ENCODE measurements around the gene PNPLA3. TPM values are rescaled to one million over a fixed set of nuclear protein-coding genes. Genes with fewer than 3 reads are reported as not detected.
A peak's percentile ranks its signal among the peaks of the same experiment; 100 is the strongest.

The PNPLA3 gene, protein sequence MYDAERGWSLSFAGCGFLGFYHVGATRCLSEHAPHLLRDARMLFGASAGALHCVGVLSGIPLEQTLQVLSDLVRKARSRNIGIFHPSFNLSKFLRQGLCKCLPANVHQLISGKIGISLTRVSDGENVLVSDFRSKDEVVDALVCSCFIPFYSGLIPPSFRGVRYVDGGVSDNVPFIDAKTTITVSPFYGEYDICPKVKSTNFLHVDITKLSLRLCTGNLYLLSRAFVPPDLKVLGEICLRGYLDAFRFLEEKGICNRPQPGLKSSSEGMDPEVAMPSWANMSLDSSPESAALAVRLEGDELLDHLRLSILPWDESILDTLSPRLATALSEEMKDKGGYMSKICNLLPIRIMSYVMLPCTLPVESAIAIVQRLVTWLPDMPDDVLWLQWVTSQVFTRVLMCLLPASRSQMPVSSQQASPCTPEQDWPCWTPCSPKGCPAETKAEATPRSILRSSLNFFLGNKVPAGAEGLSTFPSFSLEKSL
- polyA plus RNA-seq (2013, experiment 1 of 2): 18.4 TPM
- 19.0 TPM for polyA plus RNA-seq (2013, experiment 2 of 2)

DNA sequence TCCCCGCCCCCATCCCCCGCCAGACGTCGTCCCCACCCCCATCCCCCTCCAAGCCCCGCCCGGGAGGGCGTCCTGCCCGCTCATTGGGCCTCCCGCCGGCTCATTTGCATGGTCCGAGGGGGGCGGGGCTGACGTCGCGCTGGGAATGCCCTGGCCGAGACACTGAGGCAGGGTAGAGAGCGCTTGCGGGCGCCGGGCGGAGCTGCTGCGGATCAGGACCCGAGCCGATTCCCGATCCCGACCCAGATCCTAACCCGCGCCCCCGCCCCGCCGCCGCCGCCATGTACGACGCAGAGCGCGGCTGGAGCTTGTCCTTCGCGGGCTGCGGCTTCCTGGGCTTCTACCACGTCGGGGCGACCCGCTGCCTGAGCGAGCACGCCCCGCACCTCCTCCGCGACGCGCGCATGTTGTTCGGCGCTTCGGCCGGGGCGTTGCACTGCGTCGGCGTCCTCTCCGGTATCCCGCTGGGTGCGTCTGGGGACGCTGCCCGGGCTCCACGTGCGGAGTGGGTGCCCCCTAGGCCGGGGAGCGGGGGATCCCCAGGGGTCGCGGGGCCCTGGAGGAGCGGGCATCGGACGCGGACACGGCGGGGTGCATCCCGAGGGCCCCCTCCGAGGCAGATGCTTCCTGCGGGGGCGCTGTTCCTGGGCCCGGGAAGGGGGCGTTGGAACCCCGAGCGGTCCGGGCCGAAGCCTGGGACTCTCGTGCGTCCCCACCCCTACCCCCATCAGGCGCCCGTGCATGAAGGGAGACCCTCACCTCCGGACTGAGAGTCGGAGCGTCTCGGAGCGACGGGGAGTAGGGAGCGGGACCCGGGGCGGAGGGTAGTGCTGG lies at the start of gene PNPLA3:
Gene PNPLA3, plus strand, starts transcription at position 175 of the 834 bp plus-strand sequence. Its CDS starts 107 bp downstream, at position 282.
- Histone ChIP-seq H3K9ac (ENCODE audit: low read depth, low read length) (peak within 1 kb of the TSS; percentile 77), H3K9me3 (ENCODE audit: insufficient read depth, low read depth, low read length) (no peaks in the 10 kb centered on the region), H3K27ac (ENCODE audit: low read depth, low read length) (peak within 1 kb of the TSS; percentile 88), H3K4me1 (ENCODE audit: insufficient read depth, low read length) (peaks cover 27% of the 10 kb centered on the region), H3K27me3 (ENCODE audit: insufficient read depth, low read length) (no peaks in the 10 kb centered on the region; the same call in 1 of the 2 replicates), H3K36me3 (ENCODE audit: insufficient read depth, low read length) (peaks cover 27% of the 10 kb centered on the region), H3K4me3 (ENCODE audit: low read length) (peak within 1 kb of the TSS; percentile 77)
- WGBS: under 1% methylated on average over 96 of the region's 100 CpGs

DNA sequence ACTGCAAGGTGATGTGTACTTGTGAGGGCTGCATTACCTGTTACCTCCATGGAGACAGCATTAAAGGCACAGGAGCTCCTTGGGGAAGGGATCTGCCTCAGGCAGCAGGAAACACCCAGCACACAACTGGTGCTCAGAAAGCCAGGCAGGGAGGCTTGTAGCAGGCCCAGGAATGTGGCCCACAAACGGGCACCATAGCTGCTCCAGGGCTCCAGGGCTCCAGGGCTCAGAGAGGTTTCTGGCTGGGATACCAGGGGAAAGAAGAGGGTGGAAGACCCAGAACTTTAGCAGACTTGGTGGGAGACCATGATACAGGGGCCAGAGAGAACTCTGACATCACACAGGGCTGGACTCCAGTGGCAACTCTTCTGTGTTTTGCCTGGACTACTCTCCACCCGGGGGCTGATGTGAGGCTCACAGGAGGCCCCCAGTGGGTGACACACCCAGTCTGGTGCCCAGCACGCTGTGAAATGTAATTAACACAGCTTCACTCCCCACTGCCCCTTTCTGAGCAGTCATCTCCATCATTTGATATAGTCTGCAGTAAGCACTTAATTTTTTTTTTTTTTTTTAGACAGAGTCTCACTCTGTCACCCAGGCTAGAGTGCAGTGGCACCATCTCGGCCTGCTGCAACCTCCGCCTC lies 46.6 kb upstream of the PNPLA3 start:
- Histone ChIP-seq H3K9me3 (ENCODE audit: insufficient read depth, low read depth, low read length) (peaks cover 3% of the 10 kb centered on the region; the same call in 1 of the 2 replicates), H3K4me3 (ENCODE audit: low read length) (no peak overlapping the region), H3K9ac (ENCODE audit: low read depth, low read length) (no peak overlapping the region), H3K27me3 (ENCODE audit: insufficient read depth, low read length) (no peaks in the 10 kb centered on the region), H3K27ac (ENCODE audit: low read depth, low read length) (no peak overlapping the region), H3K36me3 (ENCODE audit: insufficient read depth, low read length) (no peaks in the 10 kb centered on the region), H3K4me1 (ENCODE audit: insufficient read depth, low read length) (no peaks in the 10 kb centered on the region)
- WGBS: 90% methylated on average over 5 of the region's 5 CpGs

DNA sequence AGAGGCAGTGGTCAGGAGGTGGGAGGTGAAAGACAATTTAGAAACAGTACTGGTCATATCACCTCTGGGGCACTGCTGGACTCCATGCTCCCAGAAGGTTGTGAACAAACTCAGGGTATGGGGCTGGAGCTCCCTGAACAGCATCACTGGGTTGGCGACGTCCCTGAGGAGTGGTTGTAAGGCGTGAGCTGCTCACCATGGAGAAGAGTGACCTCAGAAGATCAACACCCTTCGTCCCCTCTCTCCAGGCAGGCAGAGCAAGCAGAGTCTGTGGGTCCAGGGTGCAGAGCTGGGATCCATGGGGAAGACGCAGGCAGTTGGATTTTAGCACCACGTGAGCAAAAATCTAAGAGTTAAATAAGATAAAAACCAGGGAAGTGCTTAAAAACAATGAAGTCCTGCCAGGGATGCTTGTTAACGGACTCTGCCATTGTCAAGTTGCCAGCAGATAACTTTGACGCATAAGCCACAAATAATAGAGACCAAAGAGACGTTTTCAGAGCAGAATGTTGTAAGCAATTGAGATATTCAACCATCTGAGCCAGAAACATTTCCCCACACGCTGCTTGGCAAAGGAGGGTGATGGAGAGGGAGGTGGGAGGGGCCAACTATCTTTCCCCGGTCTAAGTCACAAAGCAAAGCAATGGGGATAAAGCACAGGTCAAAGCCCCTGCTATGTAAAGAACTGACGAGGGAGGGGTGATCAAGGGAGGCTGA lies 45.4 kb upstream of the PNPLA3 start:
- Histone ChIP-seq H3K9me3 (ENCODE audit: insufficient read depth, low read depth, low read length) (peaks cover 3% of the 10 kb centered on the region; the same call in 1 of the 2 replicates), H3K27me3 (ENCODE audit: insufficient read depth, low read length) (no peaks in the 10 kb centered on the region), H3K4me1 (ENCODE audit: insufficient read depth, low read length) (no peaks in the 10 kb centered on the region), H3K4me3 (ENCODE audit: low read length) (no peak overlapping the region), H3K36me3 (ENCODE audit: insufficient read depth, low read length) (no peaks in the 10 kb centered on the region), H3K27ac (ENCODE audit: low read depth, low read length) (no peak overlapping the region), H3K9ac (ENCODE audit: low read depth, low read length) (no peak overlapping the region)
- WGBS: 80% methylated on average over 12 of the region's 12 CpGs

DNA sequence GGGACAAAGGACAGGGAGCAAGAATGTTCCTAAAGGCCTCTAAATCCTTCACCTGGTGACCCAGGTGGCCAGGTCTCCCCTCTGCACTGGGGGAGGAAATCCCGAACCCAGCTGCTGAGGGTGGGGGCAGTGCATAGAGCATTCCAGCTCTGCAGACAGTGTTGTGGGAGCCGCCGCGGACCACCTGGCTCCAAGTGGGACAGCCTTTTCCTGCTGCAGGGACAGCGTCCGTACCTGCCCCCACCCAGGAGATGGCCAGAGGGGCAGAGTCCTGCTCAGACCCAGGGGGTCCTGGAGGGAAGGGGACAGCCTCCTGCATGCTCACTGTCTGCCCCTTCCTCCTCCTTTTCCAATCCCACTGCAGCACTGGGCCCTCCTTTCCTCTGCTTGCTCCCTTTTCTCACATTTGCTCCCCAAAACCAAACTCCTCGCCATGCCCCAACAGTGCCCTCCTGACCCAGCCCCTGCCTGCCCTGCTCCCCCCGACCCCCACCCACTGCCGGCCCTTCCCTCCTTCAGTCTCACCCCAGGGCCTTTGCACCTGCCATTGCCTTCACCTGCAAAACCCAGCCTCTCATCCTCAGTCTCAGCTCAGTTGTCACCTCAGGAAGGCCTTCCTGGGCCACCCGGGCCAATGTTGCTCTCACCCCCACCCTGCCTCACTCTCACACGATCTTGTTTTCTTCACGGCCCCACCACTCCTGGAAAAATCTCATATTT lies 44.6 kb upstream of the PNPLA3 start:
- no peak overlapping the region for H3K27ac ChIP-seq (ENCODE audit: low read depth, low read length)
- H3K4me1 ChIP-seq (ENCODE audit: insufficient read depth, low read length): no peaks in the 10 kb centered on the region
- H3K9ac ChIP-seq (ENCODE audit: low read depth, low read length): no peak overlapping the region
- no peak overlapping the region for H3K4me3 ChIP-seq (ENCODE audit: low read length)
- WGBS: 82% methylated on average over 12 of the region's 12 CpGs
- no peaks in the 10 kb centered on the region for H3K36me3 ChIP-seq (ENCODE audit: insufficient read depth, low read length)
- H3K27me3 ChIP-seq (ENCODE audit: insufficient read depth, low read length): no peaks in the 10 kb centered on the region
- H3K9me3 ChIP-seq (ENCODE audit: insufficient read depth, low read depth, low read length): peaks cover 2% of the 10 kb centered on the region; the same call in 1 of the 2 replicates

DNA sequence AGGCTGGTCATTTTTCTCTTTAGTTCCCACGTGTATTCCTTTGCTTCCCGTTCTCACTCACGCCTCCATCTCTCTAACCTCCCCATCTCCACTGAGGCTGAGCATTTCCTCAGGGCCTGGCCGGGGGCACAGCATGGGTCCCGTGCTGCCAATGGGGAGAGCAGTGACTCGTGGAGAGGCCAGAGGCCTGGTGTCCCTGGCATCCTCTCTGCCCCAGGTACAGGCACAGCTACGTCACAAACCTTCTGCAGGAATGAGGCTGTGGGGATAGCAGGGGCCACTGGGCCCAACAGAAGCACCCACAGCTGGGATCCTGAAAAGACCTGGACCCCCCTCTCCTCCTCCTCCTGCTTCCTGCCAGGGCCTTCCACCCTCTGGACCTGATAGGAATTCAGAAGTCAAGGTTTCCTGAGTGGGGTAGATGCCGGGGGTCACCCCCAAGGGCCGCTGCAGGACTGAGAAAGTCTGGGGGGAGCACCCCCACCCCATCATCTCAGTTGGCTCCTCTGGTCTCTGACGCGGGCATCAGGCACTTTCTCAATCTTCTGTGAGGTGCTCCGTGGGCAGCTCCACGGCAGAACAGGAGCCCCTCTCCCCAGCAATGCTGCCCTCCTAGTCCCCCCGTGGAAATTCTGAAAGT lies 43.6 kb upstream of the PNPLA3 start:
- 95% methylated on average over 13 of the region's 14 CpGs for WGBS
- H3K27me3 ChIP-seq (ENCODE audit: insufficient read depth, low read length): no peaks in the 10 kb centered on the region
- H3K4me3 ChIP-seq (ENCODE audit: low read length): no peak overlapping the region
- no peaks in the 10 kb centered on the region for H3K9me3 ChIP-seq (ENCODE audit: insufficient read depth, low read depth, low read length)
- no peaks in the 10 kb centered on the region for H3K36me3 ChIP-seq (ENCODE audit: insufficient read depth, low read length)
- H3K27ac ChIP-seq (ENCODE audit: low read depth, low read length): no peak overlapping the region
- H3K4me1 ChIP-seq (ENCODE audit: insufficient read depth, low read length): no peaks in the 10 kb centered on the region
- H3K9ac ChIP-seq (ENCODE audit: low read depth, low read length): no peak overlapping the region

DNA sequence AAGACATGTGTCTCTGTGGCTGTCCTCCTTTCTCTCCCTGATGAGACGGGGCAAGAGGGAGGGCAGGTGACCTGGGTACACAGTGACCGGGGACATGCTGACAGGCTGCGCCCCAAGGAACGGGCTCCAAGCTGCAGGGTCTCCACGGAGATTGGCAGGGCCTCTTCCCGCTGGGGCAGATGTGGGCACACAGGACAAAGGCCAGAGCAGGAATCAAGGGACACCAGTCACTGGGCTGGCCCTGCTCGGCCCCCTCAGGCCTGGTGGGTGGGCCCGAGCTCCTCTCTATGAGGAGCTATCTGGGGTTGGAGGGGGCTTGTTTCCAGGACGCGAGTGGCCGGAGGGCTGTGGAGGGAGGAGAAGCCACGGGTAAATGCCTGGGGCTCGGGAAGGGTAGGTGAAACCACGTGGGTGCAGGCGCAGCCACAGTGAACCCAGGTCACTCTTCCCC lies 43.0 kb upstream of the PNPLA3 start:
- Histone ChIP-seq H3K4me1 (ENCODE audit: insufficient read depth, low read length) (no peaks in the 10 kb centered on the region), H3K27ac (ENCODE audit: low read depth, low read length) (no peak overlapping the region), H3K9ac (ENCODE audit: low read depth, low read length) (no peak overlapping the region), H3K36me3 (ENCODE audit: insufficient read depth, low read length) (no peaks in the 10 kb centered on the region), H3K9me3 (ENCODE audit: insufficient read depth, low read depth, low read length) (no peaks in the 10 kb centered on the region), H3K4me3 (ENCODE audit: low read length) (no peak overlapping the region), H3K27me3 (ENCODE audit: insufficient read depth, low read length) (no peaks in the 10 kb centered on the region)
- 93% methylated on average over 15 of the region's 15 CpGs for WGBS

DNA sequence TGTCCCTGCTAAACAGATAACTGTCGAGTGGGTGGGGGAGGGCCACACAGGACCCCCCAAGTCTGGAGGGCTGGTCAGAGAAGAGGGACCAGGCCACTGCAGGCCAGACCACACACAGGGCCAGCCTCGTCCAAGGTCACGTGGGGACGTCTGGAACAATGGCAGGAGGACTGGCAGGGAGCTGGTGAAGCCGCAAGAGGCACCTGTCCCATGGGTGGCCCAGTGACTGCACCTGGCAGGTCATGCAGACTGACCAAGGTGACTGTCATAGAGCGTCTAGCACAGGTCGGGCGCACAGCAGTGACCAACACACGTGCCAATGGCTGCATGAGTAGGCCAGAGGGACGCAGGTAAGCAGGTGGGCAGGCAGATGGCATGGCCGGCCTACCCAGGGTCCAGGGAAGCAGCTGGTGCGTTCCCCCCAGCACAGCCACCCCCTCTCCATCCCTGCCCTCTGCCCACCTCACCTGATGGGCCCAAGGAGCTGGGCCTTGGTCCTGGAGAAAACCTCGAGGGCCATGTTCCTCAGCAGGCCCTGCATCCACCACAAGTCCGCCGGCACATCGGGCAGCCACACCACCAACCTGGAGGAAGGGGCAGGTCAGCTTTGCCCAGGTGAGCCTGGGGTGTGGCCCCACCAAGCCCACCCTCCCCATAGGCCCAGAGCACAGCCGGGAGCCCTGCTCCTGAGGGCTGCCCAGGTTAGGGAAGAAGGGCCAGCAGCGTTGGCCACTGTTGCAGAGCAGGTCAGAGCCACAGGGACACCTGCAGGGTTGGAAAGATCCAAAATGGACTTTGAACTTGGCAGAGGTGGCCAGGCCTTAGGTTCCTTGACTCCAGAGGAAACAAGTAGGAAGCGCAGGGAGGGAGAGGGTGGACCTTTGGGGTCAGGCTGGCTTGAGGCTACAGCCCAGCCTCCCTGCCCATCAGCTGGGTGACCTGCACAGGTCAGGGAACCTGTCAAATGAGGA lies 42.2 kb upstream of the PNPLA3 start:
- no peak overlapping the region for H3K27ac ChIP-seq (ENCODE audit: low read depth, low read length)
- H3K9me3 ChIP-seq (ENCODE audit: insufficient read depth, low read depth, low read length): no peaks in the 10 kb centered on the region
- WGBS: 92% methylated on average over 19 of the region's 19 CpGs
- no peaks in the 10 kb centered on the region for H3K4me1 ChIP-seq (ENCODE audit: insufficient read depth, low read length)
- no peaks in the 10 kb centered on the region for H3K27me3 ChIP-seq (ENCODE audit: insufficient read depth, low read length)
- no peak overlapping the region for H3K4me3 ChIP-seq (ENCODE audit: low read length)
- no peak overlapping the region for H3K9ac ChIP-seq (ENCODE audit: low read depth, low read length)
- H3K36me3 ChIP-seq (ENCODE audit: insufficient read depth, low read length): no peaks in the 10 kb centered on the region

DNA sequence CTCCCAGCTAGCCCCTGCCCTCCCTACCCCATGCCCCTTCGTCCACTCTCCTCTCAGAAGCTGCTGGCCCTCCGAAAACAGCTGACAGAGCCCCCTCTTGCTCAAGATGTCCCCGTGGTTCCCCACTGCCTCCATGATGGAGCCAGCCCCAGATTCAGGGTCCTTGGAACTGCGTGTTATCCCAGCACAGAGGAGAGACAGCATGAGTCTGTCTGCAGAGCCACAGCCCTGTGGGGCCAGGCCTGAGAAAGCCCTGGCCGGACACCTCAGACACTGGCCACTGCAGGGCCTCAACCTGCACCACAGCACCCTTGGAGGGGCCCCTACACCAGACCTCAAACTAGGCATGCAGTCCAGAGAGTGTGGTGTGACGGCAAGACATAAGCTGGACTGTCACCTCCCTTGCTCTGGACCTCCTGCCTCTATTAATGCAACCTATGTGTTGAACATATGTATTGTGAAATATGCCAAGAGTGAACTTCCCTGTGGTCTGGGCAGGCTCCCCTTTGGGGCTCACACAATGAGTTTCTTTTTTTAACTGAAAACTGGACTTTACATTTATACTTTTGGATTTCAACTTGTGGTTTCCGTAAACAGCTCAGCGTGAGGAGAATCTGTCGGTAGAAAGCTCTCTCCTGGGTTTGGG lies 41.4 kb upstream of the PNPLA3 start:
- H3K4me1 ChIP-seq (ENCODE audit: insufficient read depth, low read length): no peaks in the 10 kb centered on the region
- H3K4me3 ChIP-seq (ENCODE audit: low read length): no peak overlapping the region
- H3K27ac ChIP-seq (ENCODE audit: low read depth, low read length): no peak overlapping the region
- H3K27me3 ChIP-seq (ENCODE audit: insufficient read depth, low read length): no peaks in the 10 kb centered on the region
- no peaks in the 10 kb centered on the region for H3K36me3 ChIP-seq (ENCODE audit: insufficient read depth, low read length)
- 93% methylated on average over 9 of the region's 9 CpGs for WGBS
- H3K9me3 ChIP-seq (ENCODE audit: insufficient read depth, low read depth, low read length): no peaks in the 10 kb centered on the region
- no peak overlapping the region for H3K9ac ChIP-seq (ENCODE audit: low read depth, low read length)
